GM20000 (cell line): ENCODE results near the gene UBR2.

Experiments used
- DNase-seq: peaks from one replicate; pipeline ENCODE4 v3.0.0; 2012; ENCODE audit warnings: low spot score
- CTCF ChIP-seq: IDR thresholded peaks from 2 replicates; pipeline ENCODE4 v1.5.1; 2012; ENCODE audit warnings: mild to moderate bottlenecking, control low read depth; ENCODE audit errors: extremely low read depth, missing control alignments

Gene UBR2

GRCh38 chr6:42526616-42527015 lies 37.2 kb upstream of the UBR2 start:
- no peak for TF ChIP-seq CTCF
- DNase-seq = no peak

DNA sequence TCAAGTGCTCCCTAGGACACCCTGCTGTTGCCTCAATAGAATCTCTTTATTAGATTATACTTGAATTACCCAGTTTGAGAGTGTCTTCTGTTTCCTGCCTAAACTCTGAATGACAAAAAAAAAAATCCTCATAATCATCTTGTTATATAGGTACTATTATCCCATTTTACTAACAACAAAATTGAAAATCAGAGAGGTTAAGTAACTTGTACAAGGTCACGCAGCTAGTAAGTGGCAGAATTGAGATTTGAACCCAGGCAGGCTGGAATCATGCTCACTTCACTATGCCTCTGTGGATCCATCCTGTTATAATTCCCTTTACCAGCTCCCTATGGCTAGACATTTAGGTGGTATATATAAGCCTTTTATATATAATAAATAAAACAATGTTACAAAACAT lies 36.6 kb upstream of the UBR2 start:
- TF ChIP-seq CTCF = no peak
- no peak for DNase-seq

GRCh38 chr6:42530296-42530695 lies 33.5 kb upstream of the UBR2 start:
- DNase-seq = no peak
- TF ChIP-seq CTCF = no peak

DNA sequence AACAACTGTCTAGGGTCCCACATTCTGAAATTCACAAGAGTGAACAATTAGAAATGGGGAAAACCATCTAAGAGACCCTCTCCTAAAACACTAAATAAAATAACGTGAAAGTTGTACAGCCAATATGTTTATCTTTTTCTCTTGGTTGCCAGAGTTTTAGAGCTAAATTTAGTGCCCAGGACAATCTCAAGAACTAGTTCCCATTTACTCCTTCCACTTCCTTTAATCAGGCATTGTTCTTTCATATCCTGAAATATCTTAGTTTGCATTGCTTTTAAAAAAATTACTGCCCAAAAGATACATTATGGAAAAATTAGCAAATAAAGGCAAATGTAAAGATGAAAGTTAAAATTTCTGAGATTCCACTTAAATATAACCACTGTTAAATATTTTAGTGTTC lies 33.1 kb upstream of the UBR2 start:
- no peak for DNase-seq
- no peak for TF ChIP-seq CTCF

GRCh38 chr6:42532038-42532669 lies 31.7 kb upstream of the UBR2 start:
- peak; percentile 49 for TF ChIP-seq CTCF
- peak; percentile 47 for DNase-seq

DNA sequence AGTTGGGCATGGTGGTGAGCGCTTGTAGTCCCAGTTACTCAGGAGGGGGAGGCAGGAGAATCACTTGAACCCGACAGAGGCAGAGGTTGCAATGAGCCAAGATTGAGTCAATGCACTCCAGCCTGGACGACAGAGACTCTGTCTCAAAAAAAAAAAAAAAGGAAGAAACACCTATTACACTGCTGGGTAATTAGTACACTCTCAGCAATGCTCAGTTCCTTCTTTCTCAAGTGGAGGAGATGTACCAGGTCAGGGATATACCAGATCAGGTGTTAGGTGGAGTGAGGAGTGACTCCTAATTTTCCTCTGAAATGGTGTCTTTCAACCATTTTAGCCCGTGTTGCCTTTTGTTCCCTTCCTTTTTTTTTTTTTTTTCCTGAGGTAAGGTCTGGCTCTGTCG lies 30.0 kb upstream of the UBR2 start:
- no peak for DNase-seq
- TF ChIP-seq CTCF = no peak

DNA sequence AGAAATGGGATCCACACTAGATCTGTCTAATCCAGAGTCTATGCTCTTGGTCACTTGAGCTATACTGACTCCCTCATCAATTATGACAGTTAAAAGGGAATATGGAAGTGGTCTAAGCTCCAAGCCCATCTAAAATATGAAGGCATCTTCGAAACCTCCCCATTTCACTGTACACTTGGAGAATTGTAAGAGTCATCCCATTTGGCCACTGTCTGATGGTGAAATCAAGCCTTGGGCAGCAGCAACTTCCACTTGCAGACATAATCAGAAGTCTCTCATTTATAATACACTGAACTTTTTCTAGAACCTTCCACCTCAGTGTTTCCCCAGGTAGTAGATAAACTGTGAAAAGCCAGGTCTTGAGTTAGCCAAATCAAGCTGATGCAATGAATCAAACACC lies 26.3 kb upstream of the UBR2 start:
- DNase-seq = no peak

More for the DNA sequence above, 26.3 kb upstream of the UBR2 start:
- TF ChIP-seq CTCF = no peak
